Gastrocnemius medialis (tissue), 4 donors: ENCODE results near the gene TBX1.

Source experiments
- CTCF ChIP-seq, 5 experiments: fragments of 450-650 bp in 3 of 5; fragments of 200-600 bp in 2 of 5; sonication (generic) in 2 of 5; IDR thresholded peaks in 4 of 5; conservative IDR thresholded peaks in 1 of 5; 1 replicate in 4 of 5; 2 replicates in 1 of 5; pipeline ENCODE4 v1.5.1; 2016 to 2019; ENCODE audit warnings: antibody characterized with exemption in 5 of 5, mild to moderate bottlenecking in 3 of 5, moderate library complexity in 3 of 5
- POLR2A ChIP-seq, 2 donors: fragments of 450-650 bp; IDR thresholded peaks; one replicate each; pipeline ENCODE4 v1.6.1; 2017; ENCODE audit warnings: antibody characterized with exemption in 2 of 2, mild to moderate bottlenecking in 2 of 2, moderate library complexity in 2 of 2

DNA sequence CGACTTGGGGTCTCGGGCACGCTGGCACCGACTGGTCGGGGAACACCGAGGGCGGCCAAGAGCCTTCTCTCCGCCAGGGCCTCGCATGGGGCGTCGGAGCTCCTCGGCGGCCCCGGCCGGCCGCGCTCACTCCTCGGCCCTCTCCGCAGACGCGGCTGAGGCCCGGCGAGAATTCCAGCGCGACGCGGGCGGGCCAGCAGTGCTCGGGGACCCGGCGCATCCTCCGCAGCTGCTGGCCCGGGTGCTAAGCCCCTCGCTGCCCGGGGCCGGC lies 5.6 kb downstream of the TBX1 start:
- TF ChIP-seq CTCF (IDR thresholded peaks at IDR 0.05 in 4 of 5, conservative IDR thresholded peaks at IDR 0.05 in 1 of 5): no peak
- no peak for TF ChIP-seq POLR2A (IDR thresholded peaks at IDR 0.05)
